NB4 (cell line): ENCODE measurements around the gene IQSEC3.

Experiments
- CTCF ChIP-seq: IDR thresholded peaks from one replicate; pipeline ENCODE4 v1.5.1; 2012; ENCODE audit warnings: low read depth, low read length
- MYC ChIP-seq: IDR thresholded peaks from 2 replicates; pipeline ENCODE4 v1.6.1; 2011; ENCODE audit warnings: low read depth, low read length
- POLR2A ChIP-seq: IDR thresholded peaks from 2 replicates; pipeline ENCODE4 v1.6.1; 2011; ENCODE audit warnings: mild to moderate bottlenecking; ENCODE audit not compliant: insufficient read length; ENCODE audit errors: extremely low read depth

GRCh38 chr12:53735-54730 lies 12.5 kb upstream of the IQSEC3 start:
- TF ChIP-seq POLR2A (no peak), CTCF (no peak), MYC (no peak)
